Iris pigment epithelial cell (primary cell): ENCODE data around the gene LDLRAD4.
"Not testable (repeated sequence)": the region's sequence is repeated elsewhere in the genome, so short reads cannot be mapped to it uniquely, and the experiment has no call there.

Experiments
- DNase-seq: peaks from one replicate; pipeline ENCODE4 v3.0.0-alpha.2; 2011; ENCODE audit warnings: low read depth

LDLRAD4 gene

GRCh38 chr18:13681701-13682100 lies 463.1 kb downstream of the LDLRAD4 start:
- DNase-seq: no peak

GRCh38 chr18:13684546-13684945 lies 466.0 kb downstream of the LDLRAD4 start:
- no peak for DNase-seq

- DNase-seq: no peak
Measured at GRCh38 chr18:13688191-13689136, 469.9 kb downstream of the LDLRAD4 start.

GRCh38 chr18:13690060-13690459 lies 471.5 kb downstream of the LDLRAD4 start:
- DNase-seq: not testable (repeated sequence)

- not testable (repeated sequence) for DNase-seq
Measured at GRCh38 chr18:13695337-13695736, 476.8 kb downstream of the LDLRAD4 start.

GRCh38 chr18:13696961-13697360 lies 478.4 kb downstream of the LDLRAD4 start:
- peak; percentile 52 for DNase-seq

GRCh38 chr18:13700153-13700552 lies 481.6 kb downstream of the LDLRAD4 start:
- DNase-seq: no peak
